Calu3 (cell line): ENCODE results near the gene RPS4Y2. TPM values are rescaled to one million over a fixed set of nuclear protein-coding genes. Genes with fewer than 3 reads are reported as not detected.

ENCODE experiments used
- BruUV-seq: library from RNA; stranded (reverse); fragments of 400-500 nt; replicated peaks from 2 replicates; lab custom pipeline; 2021; lab: Mats Ljungman, UMichigan
- CTCF ChIA-PET: fragments of 300-600 bp; sonication (Branson Sonifier 250); formaldehyde crosslinking; loops from one replicate; lab custom pipeline; 2022; ENCODE audit warnings: antibody characterized with exemption; lab: Charles Lee
- DNase-seq: peaks from one replicate; pipeline ENCODE4 v3.0.0; 2022
- H3K27ac Mint-ChIP-seq: one replicate; pipeline ENCODE4 v1.8.0; 2022; ENCODE audit warnings: mixed read lengths; ENCODE audit not compliant: unreplicated experiment
- H3K27me3 Mint-ChIP-seq: one replicate; pipeline ENCODE4 v1.8.0; 2022; ENCODE audit warnings: mixed read lengths; ENCODE audit not compliant: unreplicated experiment
- H3K36me3 Mint-ChIP-seq: one replicate; pipeline ENCODE4 v1.8.0; 2022; ENCODE audit warnings: mild to moderate bottlenecking, moderate library complexity, mixed read lengths; ENCODE audit not compliant: insufficient read depth, unreplicated experiment
- H3K4me1 Mint-ChIP-seq: one replicate; pipeline ENCODE4 v1.8.0; 2022; ENCODE audit warnings: mild to moderate bottlenecking, low read depth, mixed read lengths; ENCODE audit not compliant: unreplicated experiment
- H3K4me3 Mint-ChIP-seq: one replicate; pipeline ENCODE4 v1.8.0; 2022; ENCODE audit warnings: mild to moderate bottlenecking, low read depth, moderate library complexity, mixed read lengths; ENCODE audit not compliant: unreplicated experiment
- H3K9me3 Mint-ChIP-seq: one replicate; pipeline ENCODE4 v1.8.0; 2022; ENCODE audit warnings: low read depth, mixed read lengths; ENCODE audit not compliant: unreplicated experiment
- CTCF ChIP-seq: fragments of 200-600 bp; IDR thresholded peaks from one replicate; pipeline ENCODE4 v1.8.0; 2022; ENCODE audit warnings: antibody characterized with exemption; ENCODE audit not compliant: unreplicated experiment
- intact Hi-C: fragments of 100-400 bp; cut with micrococcal nuclease; formaldehyde crosslinking; loops from one replicate; pipeline ENCODE4 v1.10.0; 2022; ENCODE audit not compliant: unreplicated experiment
- total RNA-seq: library from RNA; stranded (reverse); gene quantifications from 2 replicates; pipeline ENCODE4 v1.2.3, GENCODE V29; 2022

Gene RPS4Y2
- total RNA-seq, 1 experiment from 2014 or later: not detected

GRCh38 chrY:20739806-20740205, 16.1 kb upstream of the RPS4Y2 start:
- CTCF ChIA-PET: no interaction called here
- TF ChIP-seq CTCF: no peak
- H3K27me3 Mint-ChIP-seq: no peaks in the 10 kb centered on the region
- H3K4me3 Mint-ChIP-seq: no peak overlapping the region
- H3K9me3 Mint-ChIP-seq: no peaks in the 10 kb centered on the region
- no peak overlapping the region for H3K27ac Mint-ChIP-seq
- H3K36me3 Mint-ChIP-seq: no peaks in the 10 kb centered on the region
- no TSS peak for BruUV-seq
- intact Hi-C loops: no loop called here
- DNase-seq: no peak
- no peaks in the 10 kb centered on the region for H3K4me1 Mint-ChIP-seq

- intact Hi-C loops: no loop called here
- H3K27me3 Mint-ChIP-seq: no peaks in the 10 kb centered on the region
- TF ChIP-seq CTCF: no peak
- H3K4me3 Mint-ChIP-seq: no peak overlapping the region
- no TSS peak for BruUV-seq
- H3K27ac Mint-ChIP-seq: no peak overlapping the region
- CTCF ChIA-PET: no interaction called here
- no peaks in the 10 kb centered on the region for H3K9me3 Mint-ChIP-seq
- H3K36me3 Mint-ChIP-seq: no peaks in the 10 kb centered on the region
- no peaks in the 10 kb centered on the region for H3K4me1 Mint-ChIP-seq
- DNase-seq: no peak
Measured at GRCh38 chrY:20740609-20741008, 15.3 kb upstream of the RPS4Y2 start.

- CTCF ChIA-PET: no interaction called here
- Mint-ChIP-seq H3K27me3 (no peaks in the 10 kb centered on the region), H3K9me3 (no peaks in the 10 kb centered on the region), H3K27ac (no peak overlapping the region), H3K36me3 (no peaks in the 10 kb centered on the region), H3K4me1 (no peaks in the 10 kb centered on the region), H3K4me3 (no peak overlapping the region)
- intact Hi-C loops: no loop called here
- no peak for TF ChIP-seq CTCF
- no TSS peak for BruUV-seq
- DNase-seq: no peak
Measured at GRCh38 chrY:20745060-20745459, 10.8 kb upstream of the RPS4Y2 start.

GRCh38 chrY:20746919-20747318, 9.0 kb upstream of the RPS4Y2 start:
- no peak for DNase-seq
- no peak overlapping the region for H3K4me3 Mint-ChIP-seq
- CTCF ChIA-PET: no interaction called here
- no peaks in the 10 kb centered on the region for H3K4me1 Mint-ChIP-seq
- no TSS peak for BruUV-seq
- H3K9me3 Mint-ChIP-seq: no peaks in the 10 kb centered on the region
- H3K27ac Mint-ChIP-seq: no peak overlapping the region
- no peaks in the 10 kb centered on the region for H3K36me3 Mint-ChIP-seq
- no peak for TF ChIP-seq CTCF
- intact Hi-C loops: no loop called here
- H3K27me3 Mint-ChIP-seq: no peaks in the 10 kb centered on the region

GRCh38 chrY:20763869-20764268, 8.0 kb downstream of the RPS4Y2 start:
- BruUV-seq: no TSS peak

More at GRCh38 chrY:20763869-20764268, 8.0 kb downstream of the RPS4Y2 start:
- CTCF ChIA-PET: no interaction called here
- intact Hi-C loops: no loop called here
- Mint-ChIP-seq H3K4me3 (no peak overlapping the region), H3K27ac (no peak overlapping the region), H3K4me1 (no peaks in the 10 kb centered on the region), H3K27me3 (no peaks in the 10 kb centered on the region), H3K36me3 (no peaks in the 10 kb centered on the region), H3K9me3 (no peaks in the 10 kb centered on the region)
- no peak for TF ChIP-seq CTCF
- no peak for DNase-seq
